ENCODE results near the gene PVALEF. TPM values are rescaled to one million over a fixed set of nuclear protein-coding genes. Genes with fewer than 3 reads are reported as not detected.

Gene PVALEF
- total and polyA plus RNA-seq, 9 donors: not detected

DNA sequence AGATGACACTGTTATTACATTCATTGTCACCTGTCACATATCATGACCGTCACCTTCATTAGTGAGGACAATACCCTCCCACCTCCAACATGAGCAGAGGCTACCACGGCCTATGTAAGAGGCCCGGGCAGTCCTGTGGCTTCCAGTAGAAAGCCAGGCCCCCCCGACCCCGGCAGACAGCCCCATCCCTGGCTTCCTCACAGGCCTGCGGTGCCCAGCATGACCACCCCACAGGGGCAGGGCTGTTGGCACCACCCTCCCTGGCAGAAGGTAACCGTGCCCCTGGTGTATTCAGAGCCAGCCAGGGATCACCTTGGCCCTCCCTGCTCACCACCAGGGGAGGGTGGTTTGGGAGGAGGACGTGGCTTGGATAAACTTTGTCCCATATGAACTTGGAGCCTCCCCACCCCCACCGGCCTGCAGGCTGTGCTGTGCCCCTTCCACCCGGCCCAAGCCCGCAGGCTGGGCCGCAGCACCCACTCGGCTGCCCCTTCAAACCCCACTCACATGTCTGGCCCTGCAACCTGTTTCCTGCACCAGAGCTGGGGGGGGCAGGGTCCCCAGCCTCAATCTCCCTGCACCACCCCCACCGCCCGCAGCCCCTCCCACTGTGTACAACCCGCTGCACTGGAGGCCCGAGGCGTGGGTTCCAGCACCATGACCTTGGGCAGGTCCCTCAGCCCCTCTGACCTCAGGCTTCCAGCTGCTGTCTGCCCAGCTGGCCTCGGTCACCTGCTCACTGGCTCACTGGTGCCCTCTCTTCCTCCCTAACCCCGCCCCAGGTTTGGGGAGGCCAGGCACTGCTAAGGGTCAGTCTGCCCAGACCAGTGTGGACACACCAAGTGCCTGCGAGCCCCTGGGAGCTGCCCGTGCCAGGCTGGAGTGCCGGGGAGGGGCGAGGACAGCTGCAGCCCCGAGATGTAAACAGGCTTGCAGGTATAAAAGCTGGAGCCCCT lies 13.1 kb downstream of the PVALEF start:
- no peaks in the 10 kb centered on the region for H3K27me3 ChIP-seq
- no peak overlapping the region for H3K27ac ChIP-seq
- intact Hi-C loops (cut with DNase I): no loop called here
- no peaks in the 10 kb centered on the region for H3K4me1 ChIP-seq (ENCODE audit: insufficient read depth)
- TF ChIP-seq EP300 (IDR thresholded peaks at IDR 0.05): no peak
- TF ChIP-seq POLR2A (IDR thresholded peaks at IDR 0.05): no peak
- TF ChIP-seq, protein P1, sequence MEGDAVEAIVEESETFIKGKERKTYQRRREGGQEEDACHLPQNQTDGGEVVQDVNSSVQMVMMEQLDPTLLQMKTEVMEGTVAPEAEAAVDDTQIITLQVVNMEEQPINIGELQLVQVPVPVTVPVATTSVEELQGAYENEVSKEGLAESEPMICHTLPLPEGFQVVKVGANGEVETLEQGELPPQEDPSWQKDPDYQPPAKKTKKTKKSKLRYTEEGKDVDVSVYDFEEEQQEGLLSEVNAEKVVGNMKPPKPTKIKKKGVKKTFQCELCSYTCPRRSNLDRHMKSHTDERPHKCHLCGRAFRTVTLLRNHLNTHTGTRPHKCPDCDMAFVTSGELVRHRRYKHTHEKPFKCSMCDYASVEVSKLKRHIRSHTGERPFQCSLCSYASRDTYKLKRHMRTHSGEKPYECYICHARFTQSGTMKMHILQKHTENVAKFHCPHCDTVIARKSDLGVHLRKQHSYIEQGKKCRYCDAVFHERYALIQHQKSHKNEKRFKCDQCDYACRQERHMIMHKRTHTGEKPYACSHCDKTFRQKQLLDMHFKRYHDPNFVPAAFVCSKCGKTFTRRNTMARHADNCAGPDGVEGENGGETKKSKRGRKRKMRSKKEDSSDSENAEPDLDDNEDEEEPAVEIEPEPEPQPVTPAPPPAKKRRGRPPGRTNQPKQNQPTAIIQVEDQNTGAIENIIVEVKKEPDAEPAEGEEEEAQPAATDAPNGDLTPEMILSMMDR (IDR thresholded peaks at IDR 0.05): no peak
- no peak for DNase-seq
- no peak overlapping the region for H3K4me3 ChIP-seq
- WGBS, 3 donors: 82 to 84% (median 84%) methylated on average over 23 to 25 of the region's 25 CpGs
- H3K36me3 ChIP-seq: no peaks in the 10 kb centered on the region
- H3K9me3 ChIP-seq: no peaks in the 10 kb centered on the region

DNA sequence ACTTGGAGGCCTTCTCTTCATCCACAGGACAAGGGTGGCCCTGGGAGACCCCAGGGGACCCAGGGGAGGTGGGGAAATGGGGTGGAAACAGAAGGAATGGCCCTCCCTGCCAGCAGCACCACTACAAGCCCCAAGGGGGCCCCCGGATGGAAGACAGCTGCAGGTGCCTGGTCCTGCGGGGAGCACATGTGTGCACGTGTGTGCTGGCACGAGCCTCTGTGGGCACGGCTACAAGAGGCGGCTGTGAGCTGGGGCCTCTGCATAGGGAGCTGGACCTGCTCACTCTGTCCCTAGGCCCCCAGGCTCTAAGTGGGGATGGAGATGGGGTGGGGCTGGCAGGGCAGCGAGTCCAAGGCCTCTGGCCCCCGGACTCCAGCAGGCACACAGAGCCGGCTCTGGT lies 13.9 kb downstream of the PVALEF start:
- intact Hi-C loops (cut with DNase I): no loop called here
- DNase-seq: no peak
- H3K27ac ChIP-seq: no peak overlapping the region
- 63 to 68% (median 67%) methylated on average over 9 of the region's 9 CpGs for WGBS, 3 donors
- no peak overlapping the region for H3K4me3 ChIP-seq
- TF ChIP-seq, protein P1 (IDR thresholded peaks at IDR 0.05): no peak
- no peak for TF ChIP-seq POLR2A (IDR thresholded peaks at IDR 0.05)
- TF ChIP-seq EP300 (IDR thresholded peaks at IDR 0.05): no peak
- no peaks in the 10 kb centered on the region for H3K9me3 ChIP-seq
- H3K4me1 ChIP-seq (ENCODE audit: insufficient read depth): no peaks in the 10 kb centered on the region
- no peaks in the 10 kb centered on the region for H3K36me3 ChIP-seq
- no peaks in the 10 kb centered on the region for H3K27me3 ChIP-seq

DNA sequence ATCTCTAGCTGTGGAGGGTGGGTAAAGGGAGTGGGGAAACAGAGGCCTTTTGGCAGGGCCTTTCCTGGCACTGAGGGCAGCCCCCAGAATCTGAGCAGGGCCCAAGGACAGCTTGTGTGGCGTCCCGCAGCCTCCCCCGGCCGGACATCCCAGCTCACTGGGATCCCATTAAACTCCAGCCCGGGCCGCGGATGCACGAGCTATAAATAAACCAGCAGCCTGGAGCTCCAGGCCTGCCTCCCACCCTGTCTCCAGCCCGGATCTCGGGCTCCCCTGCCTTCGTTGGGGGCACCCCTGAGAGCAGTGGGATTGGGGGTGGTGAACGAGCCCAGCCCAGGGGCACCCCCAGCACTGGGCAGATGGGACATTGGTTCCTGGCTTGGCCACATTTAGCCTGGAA lies 14.6 kb downstream of the PVALEF start:
- no peaks in the 10 kb centered on the region for H3K9me3 ChIP-seq
- 33 to 40% (median 39%) methylated on average over 9 to 12 of the region's 12 CpGs for WGBS, 3 donors
- H3K4me3 ChIP-seq: no peak overlapping the region
- no peak for DNase-seq
- TF ChIP-seq EP300 (IDR thresholded peaks at IDR 0.05) (no peak), POLR2A (IDR thresholded peaks at IDR 0.05) (no peak)
- TF ChIP-seq, protein P1 (IDR thresholded peaks at IDR 0.05): no peak
- H3K36me3 ChIP-seq: no peaks in the 10 kb centered on the region
- H3K27ac ChIP-seq: no peak overlapping the region
- intact Hi-C loops (cut with DNase I): no loop called here
- no peaks in the 10 kb centered on the region for H3K4me1 ChIP-seq (ENCODE audit: insufficient read depth)
- no peaks in the 10 kb centered on the region for H3K27me3 ChIP-seq

DNA sequence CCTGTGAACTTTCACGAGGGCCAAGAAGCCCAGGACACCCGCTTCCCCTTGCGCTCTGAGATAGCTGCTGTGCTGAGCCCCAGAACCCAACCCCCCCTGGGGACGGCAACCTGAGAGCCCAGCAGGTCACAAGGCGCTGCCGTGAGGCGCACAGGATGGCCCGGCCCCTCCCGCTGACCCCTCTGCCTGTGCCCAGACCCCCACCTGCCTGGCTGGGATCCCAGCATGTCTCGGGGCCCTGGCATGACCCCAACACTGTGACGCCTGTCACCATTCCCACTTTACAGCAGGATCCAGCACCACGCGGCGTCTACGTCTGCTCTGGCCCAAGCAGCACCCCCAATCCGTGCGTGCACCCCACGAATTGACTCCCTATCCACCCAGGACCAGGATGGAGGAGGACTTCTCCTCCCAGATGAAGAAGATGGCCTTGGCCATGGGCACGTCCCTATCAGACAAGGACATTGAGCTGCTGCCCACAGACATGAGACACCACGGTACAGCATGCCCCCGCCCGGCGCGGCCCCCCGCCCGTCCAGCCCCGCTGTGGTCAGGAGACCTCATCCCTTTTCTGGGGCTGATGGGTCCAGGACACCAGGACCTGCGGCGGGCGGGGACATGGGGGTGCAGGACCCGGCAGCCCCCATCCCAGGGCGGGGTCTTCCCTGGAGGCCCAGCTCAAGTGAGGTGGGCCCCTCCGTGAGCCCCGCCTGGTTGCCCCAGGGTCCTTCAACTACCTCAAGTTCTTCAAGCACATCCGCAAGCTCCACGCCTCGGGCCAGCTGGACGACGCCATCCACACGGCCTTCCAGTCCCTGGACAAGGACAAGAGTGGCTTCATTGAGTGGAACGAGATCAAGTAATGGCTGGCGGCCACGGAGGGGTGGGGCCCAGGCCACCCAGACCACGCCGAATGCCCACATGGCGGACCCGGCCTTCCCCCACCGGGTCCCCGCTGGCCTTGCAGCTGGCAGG lies 15.8 kb downstream of the PVALEF start:
- DNase-seq: no peak
- no peaks in the 10 kb centered on the region for H3K4me1 ChIP-seq (ENCODE audit: insufficient read depth)
- no peaks in the 10 kb centered on the region for H3K36me3 ChIP-seq
- TF ChIP-seq, protein P1 (IDR thresholded peaks at IDR 0.05): no peak
- no peak for TF ChIP-seq EP300 (IDR thresholded peaks at IDR 0.05)
- no peak for TF ChIP-seq POLR2A (IDR thresholded peaks at IDR 0.05)
- intact Hi-C loops (cut with DNase I): no loop called here
- WGBS, 3 donors: 90 to 93% (median 91%) methylated on average over 46 to 49 of the region's 49 CpGs
- H3K27me3 ChIP-seq: no peaks in the 10 kb centered on the region
- no peak overlapping the region for H3K4me3 ChIP-seq
- H3K9me3 ChIP-seq: no peaks in the 10 kb centered on the region
- H3K27ac ChIP-seq: no peak overlapping the region
